ENCODE results near the gene KRT14.
"Not testable (repeated sequence)": the region's sequence is repeated elsewhere in the genome, so short reads cannot be mapped to it uniquely, and the experiment has no call there.

KRT14 gene

GRCh38 chr17:41600318-41600717 lies 13.6 kb upstream of the KRT14 start:
- no peak for DNase-seq

DNA sequence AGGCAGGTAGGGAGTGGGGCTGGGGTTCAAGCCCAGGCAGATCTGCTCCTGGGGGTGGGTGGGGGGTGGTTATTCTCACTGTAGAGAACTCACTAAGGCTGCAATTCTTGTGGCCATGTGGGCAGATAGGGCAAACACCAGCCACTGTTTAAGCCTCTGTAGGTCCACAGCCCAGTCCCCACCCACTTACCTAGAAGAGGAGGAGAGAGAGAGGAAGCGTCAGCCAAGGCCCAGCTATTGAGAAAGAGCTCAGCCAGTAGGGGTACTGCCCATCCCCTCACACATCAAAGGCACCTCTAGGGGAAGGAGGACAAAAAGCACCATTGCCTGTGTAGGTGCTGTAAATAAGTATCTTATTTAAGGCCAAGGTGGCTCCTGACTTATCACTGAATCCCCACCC lies 13.0 kb upstream of the KRT14 start:
- no peak for DNase-seq

DNA sequence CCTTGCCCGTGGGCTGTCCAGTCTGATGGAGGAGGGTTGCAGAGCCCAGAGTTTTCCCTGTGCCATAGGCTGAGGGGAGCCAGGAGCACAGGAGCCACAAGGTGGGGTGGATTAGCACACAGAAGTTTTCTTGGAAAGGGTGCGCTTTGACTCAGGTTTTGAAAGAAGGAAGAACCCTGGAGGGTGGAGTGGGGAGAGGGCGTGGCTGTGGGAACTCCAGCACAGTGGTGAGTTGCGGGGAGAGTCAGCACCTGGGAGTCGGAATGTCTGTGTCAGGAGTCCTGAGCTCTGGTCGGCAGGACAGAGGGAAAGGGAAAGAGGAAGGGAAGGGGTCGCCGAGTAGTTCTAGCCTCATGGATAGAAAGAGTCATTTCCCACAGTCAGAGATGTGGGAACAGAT lies 8.9 kb upstream of the KRT14 start:
- no peak for DNase-seq

- no peak for DNase-seq
Measured at GRCh38 chr17:41594363-41594915, 7.7 kb upstream of the KRT14 start.

GRCh38 chr17:41593306-41593981 lies 6.7 kb upstream of the KRT14 start:
- DNase-seq, result no peak

GRCh38 chr17:41592601-41593305 lies 6.1 kb upstream of the KRT14 start:
- no peak for DNase-seq

GRCh38 chr17:41589301-41589700 lies 2.6 kb upstream of the KRT14 start:
- DNase-seq, result no peak

- DNase-seq, result no peak
Measured at GRCh38 chr17:41588126-41588810, 1.6 kb upstream of the KRT14 start.

DNA sequence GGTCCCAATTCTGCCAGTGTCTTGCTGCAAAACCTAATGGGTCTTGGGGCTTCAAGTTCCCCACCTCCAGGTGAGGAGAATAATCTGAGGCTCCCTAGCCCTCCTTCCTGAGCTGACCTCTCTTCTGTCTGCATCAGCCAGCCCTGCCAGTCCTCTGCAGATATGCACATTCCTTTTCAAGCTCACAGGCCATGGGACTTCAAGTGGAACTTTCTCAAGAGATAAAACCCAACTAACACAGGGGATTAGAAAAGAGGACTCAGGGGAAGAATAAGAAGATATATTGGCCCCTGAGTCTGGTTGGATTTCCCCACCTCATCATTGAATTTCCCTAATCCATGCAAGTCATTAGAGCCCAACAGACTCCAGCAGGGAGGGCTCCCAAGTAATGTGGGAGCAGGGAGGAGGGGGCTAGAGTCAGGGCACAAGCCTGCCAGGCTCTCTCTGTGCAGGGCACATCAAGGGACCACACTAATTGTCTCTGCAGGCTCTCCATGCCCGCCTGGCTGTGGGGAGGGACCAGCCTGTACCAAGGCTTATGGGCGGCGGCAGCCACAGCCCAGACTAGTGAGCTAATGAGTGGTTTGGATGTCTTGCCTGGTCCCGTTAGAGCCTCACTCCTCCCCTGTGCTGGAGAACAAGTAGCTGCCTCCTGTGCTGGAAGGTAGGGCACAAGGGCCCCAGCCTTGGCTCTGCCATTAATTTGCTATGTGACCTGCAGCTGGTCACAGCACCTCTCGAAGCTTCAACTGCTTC lies 1.2 kb downstream of the KRT14 start:
- DNase-seq, result no peak

DNA sequence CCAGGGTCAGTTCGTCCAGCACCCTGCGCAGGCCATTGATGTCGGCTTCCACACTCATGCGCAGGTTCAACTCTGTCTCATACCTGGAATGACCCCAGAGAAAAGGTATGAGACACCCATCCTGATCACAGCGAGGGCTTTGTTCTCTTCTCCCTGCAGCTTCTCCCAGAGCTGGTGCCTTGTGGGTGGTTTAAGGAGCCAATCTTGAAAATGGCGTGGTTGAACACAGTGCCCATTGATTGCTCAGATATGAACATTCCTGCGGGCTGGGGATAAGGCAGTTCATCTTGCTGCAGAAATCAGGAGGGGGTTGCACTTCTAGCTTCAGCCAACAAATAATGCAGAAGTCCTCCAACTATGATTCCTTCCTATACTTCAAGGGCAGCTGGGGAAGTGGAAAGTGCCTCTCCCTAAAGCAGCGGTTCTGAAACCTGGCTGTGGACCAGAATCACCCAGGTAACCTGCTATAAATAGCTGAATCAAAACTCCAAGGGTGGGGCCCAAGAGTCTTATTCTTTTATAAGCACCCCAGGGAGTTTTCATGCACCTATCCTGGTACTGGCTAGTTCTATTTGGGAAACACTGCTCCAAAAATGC lies 2.3 kb downstream of the KRT14 start:
- not testable (repeated sequence) for DNase-seq

DNA sequence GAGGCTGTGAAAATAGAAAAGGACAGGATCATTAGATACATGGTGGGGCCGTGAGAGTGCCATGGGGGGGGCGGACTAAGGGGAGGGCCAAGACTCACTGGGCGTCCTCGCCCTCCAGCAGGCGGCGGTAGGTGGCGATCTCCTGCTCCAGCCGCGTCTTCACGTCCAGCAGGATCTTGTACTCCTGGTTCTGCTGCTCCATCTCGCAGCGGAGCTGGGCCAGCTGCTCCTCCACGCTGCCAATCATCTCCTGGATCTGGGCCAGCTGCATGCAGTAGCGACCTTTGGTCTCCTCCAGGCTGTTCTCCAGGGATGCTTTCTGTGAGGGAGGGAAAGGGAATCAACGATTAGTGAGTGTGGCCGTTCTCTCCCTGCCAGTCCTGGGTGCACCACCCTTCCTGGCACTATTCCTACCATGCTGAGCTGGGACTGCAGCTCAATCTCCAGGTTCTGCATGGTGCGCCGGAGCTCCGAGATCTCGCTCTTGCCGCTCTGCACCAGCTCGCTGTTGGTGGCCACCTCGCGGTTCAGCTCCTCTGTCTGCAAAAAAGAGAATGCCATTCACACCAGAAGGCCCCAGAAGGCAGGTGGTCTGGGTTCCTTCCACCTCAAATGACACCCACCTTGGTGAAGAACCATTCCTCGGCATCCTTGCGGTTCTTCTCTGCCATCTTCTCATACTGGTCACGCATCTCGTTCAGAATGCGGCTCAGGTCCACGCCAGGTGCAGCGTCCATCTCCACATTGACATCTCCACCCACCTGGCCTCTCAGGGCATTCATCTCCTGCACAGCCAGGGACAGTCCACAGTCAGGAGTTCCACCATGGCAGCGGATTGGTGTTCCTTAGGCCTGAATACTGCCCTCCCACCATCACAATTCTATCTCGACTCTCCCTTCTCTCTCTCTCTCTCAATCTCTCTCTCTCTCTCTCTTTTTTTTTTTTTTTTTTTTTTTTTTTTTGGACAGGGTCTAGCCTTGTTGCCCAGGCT lies 3.3 kb downstream of the KRT14 start:
- no peak for DNase-seq

- not testable (repeated sequence) for DNase-seq
Measured at GRCh38 chr17:41582061-41582968, 4.4 kb downstream of the KRT14 start.

GRCh38 chr17:41581366-41582060 lies 5.2 kb downstream of the KRT14 start:
- no peak for DNase-seq

DNA sequence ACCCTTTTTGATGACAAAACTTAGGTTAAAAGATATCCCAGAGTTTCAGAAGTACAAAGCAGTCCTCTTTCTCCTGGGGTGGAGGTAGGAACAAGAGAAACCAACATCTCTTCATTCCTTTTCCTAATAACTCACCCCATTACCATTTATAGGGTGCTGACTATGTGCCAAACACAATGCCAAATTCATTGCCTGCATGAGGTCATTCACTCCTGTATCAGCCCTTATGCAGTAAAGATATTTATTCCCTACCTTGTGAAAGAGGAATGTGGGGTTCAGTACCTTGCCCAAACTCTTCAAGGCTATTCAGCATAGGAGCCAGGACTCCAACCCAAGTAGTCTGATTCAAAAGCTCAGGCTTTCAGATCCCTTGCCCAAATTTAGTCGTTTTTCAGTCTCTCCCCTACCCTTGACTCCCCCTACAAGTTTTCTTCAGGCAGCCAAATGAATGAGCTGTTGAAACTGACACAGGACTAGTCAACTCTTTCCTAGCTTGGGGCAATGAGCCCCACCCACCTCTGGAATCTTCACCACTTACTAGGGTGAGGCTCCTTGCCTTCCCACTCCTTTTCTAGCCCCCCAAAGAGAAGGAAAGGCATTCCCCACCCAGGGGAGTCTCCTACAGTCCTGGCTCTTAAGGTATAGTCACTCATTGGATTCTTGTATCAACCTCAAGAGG lies 5.9 kb downstream of the KRT14 start:
- DNase-seq, result no peak

- no peak for DNase-seq
Measured at GRCh38 chr17:41580244-41580575, 6.5 kb downstream of the KRT14 start.

DNA sequence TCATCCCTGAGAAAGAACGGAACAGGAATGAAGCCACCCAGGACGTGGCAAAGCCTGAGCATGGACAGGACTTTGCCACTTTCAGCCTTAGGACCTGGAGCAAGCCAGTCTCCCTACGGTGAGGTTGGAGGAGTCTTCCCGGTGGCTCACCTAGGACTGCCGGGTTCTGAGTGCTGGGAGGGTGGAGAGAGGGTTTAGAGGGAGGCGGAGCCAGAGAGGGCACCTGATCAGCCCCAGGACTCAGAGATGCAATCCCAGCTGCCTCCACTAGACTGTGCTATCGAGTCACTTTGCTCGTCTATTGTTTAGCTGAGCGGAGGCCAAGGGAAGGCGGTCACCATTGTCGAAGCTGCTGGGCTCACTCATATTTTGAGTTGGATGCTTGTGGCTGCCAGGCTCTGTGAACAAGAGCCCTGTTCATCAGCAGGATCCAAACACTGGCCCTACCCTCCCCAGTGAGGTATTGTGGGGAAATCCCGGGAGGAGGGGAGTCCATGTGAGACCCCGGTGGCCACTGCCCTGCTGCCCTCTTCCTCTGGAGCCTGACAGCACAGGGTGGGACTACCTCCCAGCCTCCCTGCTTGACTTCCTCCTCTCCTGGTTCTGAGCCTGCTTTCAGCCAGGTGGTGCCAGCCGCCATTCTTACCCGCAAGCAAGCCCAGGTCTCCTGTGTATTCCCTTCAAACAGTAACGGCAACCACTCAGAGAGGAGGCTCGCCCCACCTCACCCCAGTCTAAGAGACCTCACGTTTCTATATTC lies 7.0 kb downstream of the KRT14 start:
- DNase-seq, result peak; percentile 35

- DNase-seq, result no peak
Measured at GRCh38 chr17:41578971-41579370, 7.7 kb downstream of the KRT14 start.

DNA sequence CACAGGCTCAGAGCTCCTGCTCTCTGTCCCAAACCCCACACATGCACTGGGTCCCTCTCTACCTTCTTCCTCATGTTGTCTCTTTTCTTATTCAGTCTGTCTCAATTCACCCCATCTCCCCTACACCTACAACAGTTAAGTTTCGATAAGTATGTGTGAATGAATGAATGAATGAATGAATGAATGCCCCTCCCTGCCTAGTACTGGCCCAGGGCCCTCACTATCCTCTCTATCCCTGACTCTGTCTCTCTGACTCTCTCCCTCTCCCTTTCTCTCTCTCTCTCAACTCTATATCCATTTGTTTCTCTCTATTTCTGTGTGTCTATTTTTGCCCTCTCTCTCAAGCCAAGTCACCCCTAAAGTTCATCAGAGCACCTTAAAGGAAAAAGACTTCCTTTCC lies 8.2 kb downstream of the KRT14 start:
- DNase-seq, result no peak
